ENCODE measurements around the gene FAM110A.

FAM110A gene

DNA sequence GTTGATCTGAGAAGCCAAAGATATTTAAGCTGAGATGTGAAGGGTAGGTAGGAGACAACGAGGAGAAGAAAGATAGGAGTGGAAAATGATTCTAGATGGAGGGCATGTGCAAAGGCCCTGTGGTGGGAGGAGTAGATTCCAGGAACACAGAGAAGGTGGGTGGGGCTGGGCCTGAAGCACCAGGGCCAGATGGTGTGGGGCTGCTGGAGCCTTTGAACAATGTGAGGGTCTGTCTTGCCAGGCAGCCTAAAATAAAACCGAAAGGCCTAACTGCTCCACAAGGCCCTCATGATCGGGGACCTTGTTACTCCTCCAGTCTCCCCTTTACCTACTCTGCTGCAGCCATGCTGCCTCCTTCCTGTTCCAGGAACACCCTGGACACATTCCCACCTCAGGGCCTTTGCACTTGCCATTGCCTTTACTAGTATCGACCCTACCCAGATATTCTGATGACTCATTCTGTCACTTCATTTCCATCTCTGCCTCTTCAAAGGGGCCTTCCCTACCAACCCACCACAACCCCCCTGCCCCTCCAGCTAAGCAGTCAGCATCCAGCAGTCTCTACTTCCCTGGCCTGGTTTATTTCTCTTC, 20.0 kb downstream of the FAM110A start:
- H3K36me3 ChIP-seq (ENCODE audit: control insufficient read depth, insufficient read depth, low read length) = no peaks in the 10 kb centered on the region
- WGBS, 2 experiments = 95% methylated on average over 4 of the region's 4 CpGs
- H3K4me1 ChIP-seq (ENCODE audit: control insufficient read depth, insufficient read depth, low read length) = peaks cover 3% of the 10 kb centered on the region
- H3K4me3 ChIP-seq (ENCODE audit: insufficient read depth, low read depth, low read length) = no peak overlapping the region
- H3K9me3 ChIP-seq (ENCODE audit: control insufficient read depth, low read length) = no peaks in the 10 kb centered on the region
- no peak overlapping the region for H3K27ac ChIP-seq (ENCODE audit: insufficient read depth, low read depth, low read length, poor library complexity, severe bottlenecking)
- H3K27me3 ChIP-seq (ENCODE audit: control insufficient read depth, insufficient read depth, low read length, poor library complexity, severe bottlenecking) = no peaks in the 10 kb centered on the region

DNA sequence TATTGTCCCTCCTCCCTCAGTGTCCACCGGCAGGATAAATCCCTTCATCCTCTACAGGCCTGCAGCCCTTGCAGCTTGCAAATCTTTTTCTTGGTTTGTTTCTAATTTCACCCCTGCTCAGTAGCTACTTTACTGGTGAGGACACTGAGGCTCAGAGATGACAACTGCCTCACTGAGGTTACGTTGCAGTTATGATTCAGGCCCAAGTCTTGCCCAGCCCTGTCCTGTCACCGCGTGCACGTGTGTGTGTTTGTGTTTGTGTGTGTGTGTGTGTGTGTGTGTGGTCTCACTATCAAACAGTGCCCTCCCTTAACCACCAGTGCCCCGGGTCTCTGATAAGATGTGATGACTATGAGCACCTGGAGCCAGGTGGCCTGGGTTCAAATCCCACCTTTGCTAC, 21.1 kb downstream of the FAM110A start:
- 83 to 91% methylated on average over 6 of the region's 6 CpGs for WGBS, 2 experiments
- no peak overlapping the region for H3K4me3 ChIP-seq (ENCODE audit: insufficient read depth, low read depth, low read length)
- H3K27me3 ChIP-seq (ENCODE audit: control insufficient read depth, insufficient read depth, low read length, poor library complexity, severe bottlenecking) = no peaks in the 10 kb centered on the region

DNA sequence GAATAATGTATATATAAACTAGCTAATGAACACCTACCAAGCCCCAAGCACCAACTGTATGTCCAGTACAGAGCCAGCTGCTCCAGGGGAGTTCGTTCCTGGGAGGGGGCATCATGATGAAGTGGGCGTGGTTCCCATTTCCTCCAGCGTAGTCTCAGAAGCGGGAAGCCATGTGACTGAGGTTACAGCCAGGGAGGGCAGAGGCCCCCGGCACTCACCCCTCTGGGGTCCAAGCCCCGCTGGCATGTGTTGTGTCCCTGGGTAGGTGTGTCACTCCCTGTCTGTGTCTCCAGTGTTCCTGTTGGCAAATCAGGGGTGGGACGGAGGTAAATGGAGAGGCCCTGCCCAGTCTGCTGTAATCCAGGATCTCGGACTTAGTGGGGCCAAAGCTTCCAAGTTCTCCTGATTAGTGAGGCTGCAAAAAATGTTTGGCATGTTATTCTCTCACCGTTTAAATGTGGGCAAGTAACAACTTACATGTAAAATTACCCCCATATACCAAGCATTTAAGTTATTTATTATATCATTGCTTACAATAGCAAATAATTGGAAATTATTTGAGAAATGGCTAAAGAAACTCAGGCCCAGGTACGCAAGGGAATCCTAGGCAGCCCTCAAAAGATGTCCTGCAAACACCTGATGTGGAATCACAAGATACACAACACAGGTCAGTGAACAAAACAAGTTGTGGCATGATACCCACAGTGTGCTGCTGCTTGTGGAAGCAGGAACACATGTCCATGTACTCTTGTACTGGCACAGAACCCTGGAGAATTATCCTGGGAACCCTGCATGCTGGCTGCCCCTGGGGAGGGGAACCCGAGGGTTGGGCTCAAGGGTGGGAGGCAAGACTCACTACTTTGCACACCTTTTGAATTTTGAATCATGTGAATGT, 22.2 kb downstream of the FAM110A start:
- 74 to 75% methylated on average over 10 to 11 of the region's 11 CpGs for WGBS, 2 experiments
- Histone ChIP-seq H3K27ac (ENCODE audit: insufficient read depth, low read depth, low read length, poor library complexity, severe bottlenecking) (no peak overlapping the region), H3K4me3 (ENCODE audit: insufficient read depth, low read depth, low read length) (no peak overlapping the region), H3K27me3 (ENCODE audit: control insufficient read depth, insufficient read depth, low read length, poor library complexity, severe bottlenecking) (no peaks in the 10 kb centered on the region), H3K36me3 (ENCODE audit: control insufficient read depth, insufficient read depth, low read length) (no peaks in the 10 kb centered on the region), H3K4me1 (ENCODE audit: control insufficient read depth, insufficient read depth, low read length) (no peaks in the 10 kb centered on the region), H3K9me3 (ENCODE audit: control insufficient read depth, low read length) (no peaks in the 10 kb centered on the region)

More for the DNA sequence above, 21.1 kb downstream of the FAM110A start:
- Histone ChIP-seq H3K36me3 (ENCODE audit: control insufficient read depth, insufficient read depth, low read length) (no peaks in the 10 kb centered on the region), H3K27ac (ENCODE audit: insufficient read depth, low read depth, low read length, poor library complexity, severe bottlenecking) (no peak overlapping the region), H3K9me3 (ENCODE audit: control insufficient read depth, low read length) (no peaks in the 10 kb centered on the region), H3K4me1 (ENCODE audit: control insufficient read depth, insufficient read depth, low read length) (no peaks in the 10 kb centered on the region)

DNA sequence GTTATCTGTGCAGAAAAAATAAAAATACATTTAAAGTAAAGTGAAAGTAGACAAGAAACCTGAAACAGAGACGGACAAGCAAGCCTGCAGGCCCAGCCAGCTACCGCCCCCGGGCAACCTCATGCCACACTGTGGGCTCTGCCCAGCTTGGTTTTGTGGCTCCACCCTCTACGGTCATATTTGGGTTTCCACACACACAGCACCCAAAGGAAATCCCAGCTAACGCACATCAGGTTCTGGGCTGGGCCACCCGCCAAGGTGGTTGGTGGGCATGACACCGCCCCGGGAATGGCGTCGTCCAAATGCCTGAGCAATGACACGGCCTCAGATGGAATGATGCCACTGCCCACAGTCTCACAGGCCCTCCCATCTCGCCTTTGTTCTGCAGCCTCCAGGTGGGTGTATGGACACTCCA, 22.9 kb downstream of the FAM110A start:
- H3K27me3 ChIP-seq (ENCODE audit: control insufficient read depth, insufficient read depth, low read length, poor library complexity, severe bottlenecking) = no peaks in the 10 kb centered on the region
- H3K36me3 ChIP-seq (ENCODE audit: control insufficient read depth, insufficient read depth, low read length) = no peaks in the 10 kb centered on the region
- no peak overlapping the region for H3K27ac ChIP-seq (ENCODE audit: insufficient read depth, low read depth, low read length, poor library complexity, severe bottlenecking)
- 83 to 84% methylated on average over 12 of the region's 12 CpGs for WGBS, 2 experiments
- H3K9me3 ChIP-seq (ENCODE audit: control insufficient read depth, low read length) = no peaks in the 10 kb centered on the region
- no peaks in the 10 kb centered on the region for H3K4me1 ChIP-seq (ENCODE audit: control insufficient read depth, insufficient read depth, low read length)
- no peak overlapping the region for H3K4me3 ChIP-seq (ENCODE audit: insufficient read depth, low read depth, low read length)

DNA sequence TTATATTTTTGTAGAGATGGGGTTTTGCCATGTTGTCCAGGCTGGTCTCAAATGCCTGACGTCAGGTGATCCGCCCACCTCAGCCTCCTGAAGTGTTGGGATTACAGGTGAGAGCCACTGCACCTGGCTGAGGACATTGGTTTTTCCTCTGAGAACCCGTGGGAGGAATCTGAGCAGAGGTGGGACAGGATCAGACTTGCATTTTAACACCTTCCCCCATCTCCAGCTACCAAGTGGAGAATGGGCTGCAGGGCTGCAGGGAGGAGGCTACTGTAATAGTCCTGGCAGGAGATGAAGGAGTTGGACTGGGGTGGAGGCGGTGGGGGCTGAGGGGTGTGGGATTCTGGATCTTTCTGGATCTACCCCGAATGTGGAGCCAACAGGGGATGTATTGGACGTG, 24.5 kb downstream of the FAM110A start:
- Histone ChIP-seq H3K27me3 (ENCODE audit: control insufficient read depth, insufficient read depth, low read length, poor library complexity, severe bottlenecking) (no peaks in the 10 kb centered on the region), H3K27ac (ENCODE audit: insufficient read depth, low read depth, low read length, poor library complexity, severe bottlenecking) (no peak overlapping the region), H3K36me3 (ENCODE audit: control insufficient read depth, insufficient read depth, low read length) (no peaks in the 10 kb centered on the region), H3K9me3 (ENCODE audit: control insufficient read depth, low read length) (no peaks in the 10 kb centered on the region), H3K4me1 (ENCODE audit: control insufficient read depth, insufficient read depth, low read length) (no peaks in the 10 kb centered on the region), H3K4me3 (ENCODE audit: insufficient read depth, low read depth, low read length) (no peak overlapping the region)
- WGBS, 2 experiments = 86 to 89% methylated on average over 6 of the region's 6 CpGs

DNA sequence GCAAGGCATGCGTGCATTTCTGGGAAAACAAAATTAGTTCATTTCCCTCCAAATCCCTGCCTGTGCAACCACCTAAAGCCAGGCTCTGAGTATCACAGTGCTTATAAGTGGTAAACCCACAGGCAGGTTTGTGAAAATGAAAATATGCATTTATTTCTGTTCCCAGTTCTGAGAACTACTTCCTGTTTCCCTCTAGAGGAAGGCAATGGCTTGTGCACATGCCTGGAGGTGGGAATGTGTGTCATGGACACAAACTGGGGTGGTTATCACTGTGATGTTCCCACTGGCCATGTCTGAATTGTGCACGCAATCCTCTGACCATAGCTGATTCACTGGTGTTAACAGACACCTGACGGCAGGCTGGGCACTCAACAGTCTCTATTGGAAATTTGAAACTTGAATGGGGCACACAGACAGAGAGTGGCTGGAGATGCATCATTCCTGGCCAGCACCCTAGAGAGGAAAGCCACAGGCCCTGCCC, 26.3 kb downstream of the FAM110A start:
- H3K4me1 ChIP-seq (ENCODE audit: control insufficient read depth, insufficient read depth, low read length) = no peaks in the 10 kb centered on the region
- H3K27me3 ChIP-seq (ENCODE audit: control insufficient read depth, insufficient read depth, low read length, poor library complexity, severe bottlenecking) = no peaks in the 10 kb centered on the region
- H3K4me3 ChIP-seq (ENCODE audit: insufficient read depth, low read depth, low read length) = no peak overlapping the region
- WGBS, 2 experiments = 60 to 63% methylated on average over 3 of the region's 3 CpGs
- H3K36me3 ChIP-seq (ENCODE audit: control insufficient read depth, insufficient read depth, low read length) = no peaks in the 10 kb centered on the region
- no peak overlapping the region for H3K27ac ChIP-seq (ENCODE audit: insufficient read depth, low read depth, low read length, poor library complexity, severe bottlenecking)
- H3K9me3 ChIP-seq (ENCODE audit: control insufficient read depth, low read length) = no peaks in the 10 kb centered on the region

DNA sequence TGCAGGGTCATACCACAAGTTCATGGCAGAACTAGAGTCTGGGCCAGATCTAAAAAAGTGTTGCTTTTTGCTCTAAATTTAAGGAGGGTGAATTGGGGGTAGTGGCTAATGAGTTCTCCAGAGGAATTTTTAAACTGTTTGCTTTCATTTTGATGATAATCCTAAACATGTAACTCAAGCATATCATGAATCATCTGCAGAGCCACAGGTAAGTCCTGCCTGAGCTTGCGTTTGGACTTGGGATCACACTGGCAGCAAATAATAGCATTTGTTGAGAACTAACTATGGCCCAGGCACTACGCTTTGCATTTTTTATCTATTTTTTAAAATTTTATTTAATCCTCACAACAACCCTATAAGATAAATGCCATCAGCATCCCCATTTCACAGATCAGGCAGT, 27.4 kb downstream of the FAM110A start:
- H3K4me3 ChIP-seq (ENCODE audit: insufficient read depth, low read depth, low read length) = no peak overlapping the region
- H3K9me3 ChIP-seq (ENCODE audit: control insufficient read depth, low read length) = no peaks in the 10 kb centered on the region
- no peaks in the 10 kb centered on the region for H3K4me1 ChIP-seq (ENCODE audit: control insufficient read depth, insufficient read depth, low read length)
- no peaks in the 10 kb centered on the region for H3K27me3 ChIP-seq (ENCODE audit: control insufficient read depth, insufficient read depth, low read length, poor library complexity, severe bottlenecking)
- no peak overlapping the region for H3K27ac ChIP-seq (ENCODE audit: insufficient read depth, low read depth, low read length, poor library complexity, severe bottlenecking)
- H3K36me3 ChIP-seq (ENCODE audit: control insufficient read depth, insufficient read depth, low read length) = no peaks in the 10 kb centered on the region
- WGBS, 2 experiments = 91 to 100% methylated on average over 2 of the region's 2 CpGs

DNA sequence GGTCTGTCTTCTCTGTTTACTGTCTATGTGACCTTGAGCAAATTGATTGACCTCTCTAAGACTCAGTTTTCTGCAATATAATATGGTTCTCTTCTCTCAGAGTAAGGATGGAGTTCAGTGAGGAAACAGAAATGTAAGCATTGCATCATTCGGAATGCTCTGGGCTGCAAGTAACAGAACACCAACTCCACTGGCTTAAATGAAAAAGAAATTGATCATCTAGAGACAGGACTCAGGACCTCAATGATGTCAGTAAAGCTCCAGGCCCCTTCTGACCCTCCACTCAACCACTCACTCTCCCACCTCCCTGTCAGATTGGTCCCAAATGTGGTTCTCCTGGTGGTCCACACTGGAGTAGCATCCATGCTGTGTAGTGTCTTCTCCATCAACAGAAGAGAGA, 31.9 kb downstream of the FAM110A start:
- WGBS, 2 experiments = 71 to 90% methylated on average over 1 of the region's 1 CpG
- no peak overlapping the region for H3K27ac ChIP-seq (ENCODE audit: insufficient read depth, low read depth, low read length, poor library complexity, severe bottlenecking)
- no peaks in the 10 kb centered on the region for H3K27me3 ChIP-seq (ENCODE audit: control insufficient read depth, insufficient read depth, low read length, poor library complexity, severe bottlenecking)

DNA sequence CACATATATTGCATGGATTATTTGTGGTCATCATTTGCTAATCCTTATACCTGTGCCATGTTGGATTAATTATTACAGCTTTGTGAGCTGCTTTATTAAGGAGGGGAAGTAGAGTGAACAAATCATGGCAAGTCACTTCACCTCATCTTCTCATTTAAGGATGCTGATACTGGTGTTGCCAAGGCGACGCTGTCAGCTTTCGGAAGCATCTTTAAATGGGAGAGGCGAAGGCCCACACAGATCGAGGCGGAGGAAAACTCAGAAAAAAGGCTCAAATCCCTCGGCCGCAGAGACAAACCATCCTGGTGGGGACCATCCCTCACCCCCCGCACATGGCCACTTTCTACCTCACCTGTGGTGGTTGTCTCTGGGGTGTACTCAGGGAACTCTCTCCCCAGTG, 34.8 kb downstream of the FAM110A start:
- Histone ChIP-seq H3K27ac (ENCODE audit: insufficient read depth, low read depth, low read length, poor library complexity, severe bottlenecking) (no peak overlapping the region), H3K4me3 (ENCODE audit: insufficient read depth, low read depth, low read length) (no peak overlapping the region), H3K36me3 (ENCODE audit: control insufficient read depth, insufficient read depth, low read length) (no peaks in the 10 kb centered on the region), H3K4me1 (ENCODE audit: control insufficient read depth, insufficient read depth, low read length) (no peaks in the 10 kb centered on the region), H3K27me3 (ENCODE audit: control insufficient read depth, insufficient read depth, low read length, poor library complexity, severe bottlenecking) (no peaks in the 10 kb centered on the region), H3K9me3 (ENCODE audit: control insufficient read depth, low read length) (no peaks in the 10 kb centered on the region)
- WGBS, 2 experiments = 75 to 83% methylated on average over 9 of the region's 9 CpGs

More for the DNA sequence above, 31.9 kb downstream of the FAM110A start:
- H3K36me3 ChIP-seq (ENCODE audit: control insufficient read depth, insufficient read depth, low read length) = no peaks in the 10 kb centered on the region
- no peak overlapping the region for H3K4me3 ChIP-seq (ENCODE audit: insufficient read depth, low read depth, low read length)
- H3K9me3 ChIP-seq (ENCODE audit: control insufficient read depth, low read length) = no peaks in the 10 kb centered on the region
- H3K4me1 ChIP-seq (ENCODE audit: control insufficient read depth, insufficient read depth, low read length) = no peaks in the 10 kb centered on the region

DNA sequence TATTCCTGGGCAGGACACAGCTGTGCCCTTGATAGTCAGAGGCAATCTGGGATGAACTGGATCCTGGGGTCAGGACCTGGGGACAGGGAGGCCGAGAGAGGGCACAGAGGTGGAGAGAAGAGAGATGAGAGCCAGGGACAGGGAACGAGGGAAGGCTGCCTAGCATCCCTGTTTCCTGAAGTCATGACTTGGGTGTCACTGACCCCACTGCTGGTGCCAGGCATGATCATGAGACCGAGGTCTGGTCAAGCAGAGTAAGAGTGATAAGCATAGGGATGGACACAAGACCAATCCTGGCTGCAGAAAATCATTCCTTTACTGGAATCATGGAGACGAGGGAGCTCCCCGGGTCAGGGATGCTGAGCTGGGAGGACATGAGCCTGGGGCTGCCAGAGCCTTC, 36.1 kb downstream of the FAM110A start:
- H3K4me3 ChIP-seq (ENCODE audit: insufficient read depth, low read depth, low read length) = no peak overlapping the region
- WGBS, 2 experiments = 86% methylated on average over 5 of the region's 5 CpGs

More for the DNA sequence above, 36.1 kb downstream of the FAM110A start:
- Histone ChIP-seq H3K9me3 (ENCODE audit: control insufficient read depth, low read length) (no peaks in the 10 kb centered on the region), H3K27me3 (ENCODE audit: control insufficient read depth, insufficient read depth, low read length, poor library complexity, severe bottlenecking) (no peaks in the 10 kb centered on the region), H3K36me3 (ENCODE audit: control insufficient read depth, insufficient read depth, low read length) (no peaks in the 10 kb centered on the region), H3K27ac (ENCODE audit: insufficient read depth, low read depth, low read length, poor library complexity, severe bottlenecking) (no peak overlapping the region), H3K4me1 (ENCODE audit: control insufficient read depth, insufficient read depth, low read length) (no peaks in the 10 kb centered on the region)

All from ectodermal cell (in vitro differentiated cells).